HG03460 (cell line): ENCODE measurements around the gene ANG.
A peak's percentile ranks its signal among the peaks of the same experiment; 100 is the strongest.
"Not testable (repeated sequence)": the region's sequence is repeated elsewhere in the genome, so short reads cannot be mapped to it uniquely, and the experiment has no call there.

ENCODE experiments used
- ATAC-seq: cut with Tn5 transposase; IDR thresholded peaks from one replicate; pipeline ENCODE4 v1.9.1; 2021; ENCODE audit not compliant: unreplicated experiment

Gene ANG

GRCh38 chr14:20688167-20688839, at the start of gene ANG:
Gene ANG, plus strand, starts transcription at chr14:20688764. Its CDS starts 4,801 bp downstream, at chr14:20693565.
- ATAC-seq, result no peak

- ATAC-seq, result no peak
These were observed 47.0 kb upstream of the ANG start, which contains the start of gene OR6S1 for GRCh38 chr14:20641591-20641990. Gene OR6S1, minus strand, starts transcription at chr14:20641691. Its CDS starts 0 bp downstream, at chr14:20641691.

GRCh38 chr14:20642182-20642581, 46.4 kb upstream of the ANG start:
- ATAC-seq, result no peak

GRCh38 chr14:20642755-20643154, 45.8 kb upstream of the ANG start:
- ATAC-seq, result not testable (repeated sequence)

GRCh38 chr14:20644520-20644919, 44.0 kb upstream of the ANG start:
- ATAC-seq, result no peak

GRCh38 chr14:20645481-20645880, 43.1 kb upstream of the ANG start:
- ATAC-seq, result no peak

GRCh38 chr14:20652996-20653975, 35.3 kb upstream of the ANG start:
- no peak for ATAC-seq

- ATAC-seq, result no peak
These were observed 32.7 kb upstream of the ANG start for GRCh38 chr14:20655851-20656250.

GRCh38 chr14:20656274-20656673, 32.3 kb upstream of the ANG start:
- no peak for ATAC-seq

GRCh38 chr14:20657216-20658211, 31.1 kb upstream of the ANG start:
- no peak for ATAC-seq

- ATAC-seq, result no peak
These were observed 30.3 kb upstream of the ANG start for GRCh38 chr14:20658246-20658645.

GRCh38 chr14:20659336-20659735, 29.2 kb upstream of the ANG start:
- no peak for ATAC-seq

GRCh38 chr14:20659813-20660395, 28.7 kb upstream of the ANG start:
- ATAC-seq, result no peak

GRCh38 chr14:20661197-20661596, 27.4 kb upstream of the ANG start:
- no peak for ATAC-seq

- peak; percentile 59 for ATAC-seq
These were observed 25.4 kb upstream of the ANG start for GRCh38 chr14:20662968-20663732.

- not testable (repeated sequence) for ATAC-seq
These were observed 22.1 kb upstream of the ANG start for GRCh38 chr14:20666400-20666961.

- ATAC-seq, result peak; percentile 73
These were observed 20.6 kb upstream of the ANG start for GRCh38 chr14:20667957-20668356.

GRCh38 chr14:20668969-20669368, 19.6 kb upstream of the ANG start:
- ATAC-seq, result no peak

GRCh38 chr14:20671597-20672283, 16.8 kb upstream of the ANG start:
- peak; percentile 36 for ATAC-seq
